ENCODE results near the gene PLIN5. TPM values are rescaled to one million over a fixed set of nuclear protein-coding genes. Genes with fewer than 3 reads are reported as not detected.

The PLIN5 gene
- total and polyA plus RNA-seq, 2 donors (not counting 1 experiment from before 2014, with no cell fraction given), result not detected

DNA sequence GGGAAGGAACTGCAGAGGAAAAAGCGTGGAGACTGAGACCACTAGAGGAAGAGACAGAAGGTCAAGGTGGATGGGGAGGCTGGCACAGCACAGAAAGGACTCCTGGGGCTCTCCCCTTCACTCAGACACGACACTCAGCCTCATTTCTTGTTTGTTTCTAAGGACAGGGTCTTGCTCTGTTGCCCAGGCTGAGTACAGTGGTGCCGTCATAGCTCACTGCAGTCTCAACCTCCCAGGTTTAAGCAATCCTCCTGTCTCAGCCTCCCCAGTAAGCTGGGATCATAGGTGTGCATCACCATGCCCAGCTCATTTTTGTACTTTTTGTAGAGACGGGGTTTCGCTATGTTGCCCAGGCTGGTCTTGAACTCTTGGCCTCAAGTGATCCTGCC lies 35.9 kb upstream of the PLIN5 start:
- H3K27me3 ChIP-seq (ENCODE audit: control insufficient read depth, insufficient read depth, low read length), result no peaks in the 10 kb centered on the region
- H2AFZ ChIP-seq (ENCODE audit: low read length), result no peak overlapping the region
- H3K27ac ChIP-seq (ENCODE audit: insufficient read depth, low read length), result no peak overlapping the region
- H3K36me3 ChIP-seq (ENCODE audit: control insufficient read depth, insufficient read depth, low read length), result no peaks in the 10 kb centered on the region
- DNase-seq (ENCODE audit: low read depth in 2 of 2), result no peak
- H3K79me2 ChIP-seq (ENCODE audit: control insufficient read depth, insufficient read depth, low read length), result no peaks in the 10 kb centered on the region
- no peaks in the 10 kb centered on the region for H4K20me1 ChIP-seq (ENCODE audit: control insufficient read depth, extremely low read depth, insufficient read depth, low read length)
- TF ChIP-seq, protein P1, sequence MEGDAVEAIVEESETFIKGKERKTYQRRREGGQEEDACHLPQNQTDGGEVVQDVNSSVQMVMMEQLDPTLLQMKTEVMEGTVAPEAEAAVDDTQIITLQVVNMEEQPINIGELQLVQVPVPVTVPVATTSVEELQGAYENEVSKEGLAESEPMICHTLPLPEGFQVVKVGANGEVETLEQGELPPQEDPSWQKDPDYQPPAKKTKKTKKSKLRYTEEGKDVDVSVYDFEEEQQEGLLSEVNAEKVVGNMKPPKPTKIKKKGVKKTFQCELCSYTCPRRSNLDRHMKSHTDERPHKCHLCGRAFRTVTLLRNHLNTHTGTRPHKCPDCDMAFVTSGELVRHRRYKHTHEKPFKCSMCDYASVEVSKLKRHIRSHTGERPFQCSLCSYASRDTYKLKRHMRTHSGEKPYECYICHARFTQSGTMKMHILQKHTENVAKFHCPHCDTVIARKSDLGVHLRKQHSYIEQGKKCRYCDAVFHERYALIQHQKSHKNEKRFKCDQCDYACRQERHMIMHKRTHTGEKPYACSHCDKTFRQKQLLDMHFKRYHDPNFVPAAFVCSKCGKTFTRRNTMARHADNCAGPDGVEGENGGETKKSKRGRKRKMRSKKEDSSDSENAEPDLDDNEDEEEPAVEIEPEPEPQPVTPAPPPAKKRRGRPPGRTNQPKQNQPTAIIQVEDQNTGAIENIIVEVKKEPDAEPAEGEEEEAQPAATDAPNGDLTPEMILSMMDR (conservative IDR thresholded peaks at IDR 0.05 in 1 of 2, IDR thresholded peaks at IDR 0.05 in 1 of 2; ENCODE audit: low read depth in 1 of 2, low read length in 2 of 2), result no peak
- TF ChIP-seq EZH2 (IDR thresholded peaks at IDR 0.05; ENCODE audit: low read length, missing control alignments), result no peak
- peaks cover 9% of the 10 kb centered on the region for H3K4me1 ChIP-seq (ENCODE audit: control insufficient read depth, extremely low read depth, insufficient read depth, low read length)
- no peak overlapping the region for H3K9ac ChIP-seq (ENCODE audit: insufficient read depth, low read length)
- H3K9me3 ChIP-seq (ENCODE audit: control insufficient read depth, insufficient read depth, low read depth, low read length), result no peaks in the 10 kb centered on the region
- H3K4me2 ChIP-seq (ENCODE audit: extremely low read depth, insufficient read depth, low read length), result no peak overlapping the region
- no peak overlapping the region for H3K4me3 ChIP-seq (replicated peaks in 1 of 4; ENCODE audit: control extremely low read depth in 1 of 4, insufficient read depth in 1 of 4, low read depth in 3 of 4, low read length in 4 of 4)

DNA sequence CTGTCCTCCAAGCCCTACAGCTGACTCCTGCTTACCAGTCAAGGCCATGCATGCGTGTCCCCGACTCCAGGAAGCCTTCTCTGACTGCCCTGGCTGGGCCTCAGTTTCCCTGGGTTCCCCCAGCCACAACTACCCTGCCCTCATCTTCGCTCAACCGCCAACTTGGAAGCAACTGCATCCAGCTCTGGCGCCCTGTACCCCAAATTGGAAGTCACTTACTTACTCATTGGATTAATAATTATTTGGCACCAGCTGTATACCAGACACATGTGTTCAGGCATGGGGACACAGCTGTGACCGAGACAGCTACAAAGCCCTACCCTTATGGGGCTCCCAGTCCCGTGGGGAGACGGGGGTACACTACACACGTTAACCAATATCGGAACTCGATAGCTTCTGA lies 35.4 kb upstream of the PLIN5 start:
- Histone ChIP-seq H3K79me2 (ENCODE audit: control insufficient read depth, insufficient read depth, low read length) (no peaks in the 10 kb centered on the region), H3K27ac (ENCODE audit: insufficient read depth, low read length) (no peak overlapping the region), H3K4me3 (replicated peaks in 1 of 4; ENCODE audit: control extremely low read depth in 1 of 4, insufficient read depth in 1 of 4, low read depth in 3 of 4, low read length in 4 of 4) (no peak overlapping the region), H3K4me2 (ENCODE audit: extremely low read depth, insufficient read depth, low read length) (no peak overlapping the region), H4K20me1 (ENCODE audit: control insufficient read depth, extremely low read depth, insufficient read depth, low read length) (no peaks in the 10 kb centered on the region), H3K36me3 (ENCODE audit: control insufficient read depth, insufficient read depth, low read length) (no peaks in the 10 kb centered on the region), H3K4me1 (ENCODE audit: control insufficient read depth, extremely low read depth, insufficient read depth, low read length) (peaks cover 5% of the 10 kb centered on the region), H3K27me3 (ENCODE audit: control insufficient read depth, insufficient read depth, low read length) (no peaks in the 10 kb centered on the region), H3K9ac (ENCODE audit: insufficient read depth, low read length) (no peak overlapping the region), H2AFZ (ENCODE audit: low read length) (no peak overlapping the region), H3K9me3 (ENCODE audit: control insufficient read depth, insufficient read depth, low read depth, low read length) (no peaks in the 10 kb centered on the region)
- no peak for TF ChIP-seq EZH2 (IDR thresholded peaks at IDR 0.05; ENCODE audit: low read length, missing control alignments)
- TF ChIP-seq, protein P1 (conservative IDR thresholded peaks at IDR 0.05 in 1 of 2, IDR thresholded peaks at IDR 0.05 in 1 of 2; ENCODE audit: low read depth in 1 of 2, low read length in 2 of 2), result no peak
- DNase-seq (ENCODE audit: low read depth in 2 of 2), result no peak

DNA sequence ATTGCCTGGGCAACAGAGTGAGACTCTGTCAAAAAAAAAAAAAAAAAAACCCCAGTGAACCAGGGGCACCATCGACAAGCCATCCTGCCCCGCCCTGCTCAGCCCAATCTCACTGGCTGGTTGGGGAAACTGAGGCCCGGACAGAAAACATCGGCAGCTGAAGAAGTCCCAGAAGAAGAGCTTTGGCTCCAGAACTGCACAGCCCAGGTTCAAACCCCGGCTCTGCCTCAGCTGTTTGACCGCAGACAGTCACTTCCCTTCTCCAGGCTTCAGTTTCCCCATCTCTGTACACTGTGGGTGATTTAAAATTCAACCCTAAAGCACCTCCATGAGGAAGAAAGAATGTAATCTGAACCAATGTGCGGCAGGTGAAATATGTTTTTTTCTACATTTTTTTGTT lies 33.9 kb upstream of the PLIN5 start:
- Histone ChIP-seq H3K36me3 (ENCODE audit: control insufficient read depth, insufficient read depth, low read length) (no peaks in the 10 kb centered on the region), H2AFZ (ENCODE audit: low read length) (no peak overlapping the region), H3K9me3 (ENCODE audit: control insufficient read depth, insufficient read depth, low read depth, low read length) (no peaks in the 10 kb centered on the region), H3K27me3 (ENCODE audit: control insufficient read depth, insufficient read depth, low read length) (no peaks in the 10 kb centered on the region), H3K79me2 (ENCODE audit: control insufficient read depth, insufficient read depth, low read length) (no peaks in the 10 kb centered on the region), H3K9ac (ENCODE audit: insufficient read depth, low read length) (no peak overlapping the region), H3K4me1 (ENCODE audit: control insufficient read depth, extremely low read depth, insufficient read depth, low read length) (no peaks in the 10 kb centered on the region), H3K27ac (ENCODE audit: insufficient read depth, low read length) (no peak overlapping the region), H3K4me3 (replicated peaks in 1 of 4; ENCODE audit: control extremely low read depth in 1 of 4, insufficient read depth in 1 of 4, low read depth in 3 of 4, low read length in 4 of 4) (no peak overlapping the region), H3K4me2 (ENCODE audit: extremely low read depth, insufficient read depth, low read length) (no peak overlapping the region), H4K20me1 (ENCODE audit: control insufficient read depth, extremely low read depth, insufficient read depth, low read length) (no peaks in the 10 kb centered on the region)
- no peak for DNase-seq (ENCODE audit: low read depth in 2 of 2)
- TF ChIP-seq EZH2 (IDR thresholded peaks at IDR 0.05; ENCODE audit: low read length, missing control alignments), result no peak
- TF ChIP-seq, protein P1 (conservative IDR thresholded peaks at IDR 0.05 in 1 of 2, IDR thresholded peaks at IDR 0.05 in 1 of 2; ENCODE audit: low read depth in 1 of 2, low read length in 2 of 2), result no peak
